Kidney tubule cell (primary cell): ENCODE measurements around the gene SERHL2.
"Not testable (repeated sequence)": the region's sequence is repeated elsewhere in the genome, so short reads cannot be mapped to it uniquely, and the experiment has no call there.

Source experiments
- DNase-seq: peaks from one replicate; pipeline ENCODE4 v3.0.0-alpha.2; 2018; ENCODE audit warnings: low spot score

The SERHL2 gene

DNA sequence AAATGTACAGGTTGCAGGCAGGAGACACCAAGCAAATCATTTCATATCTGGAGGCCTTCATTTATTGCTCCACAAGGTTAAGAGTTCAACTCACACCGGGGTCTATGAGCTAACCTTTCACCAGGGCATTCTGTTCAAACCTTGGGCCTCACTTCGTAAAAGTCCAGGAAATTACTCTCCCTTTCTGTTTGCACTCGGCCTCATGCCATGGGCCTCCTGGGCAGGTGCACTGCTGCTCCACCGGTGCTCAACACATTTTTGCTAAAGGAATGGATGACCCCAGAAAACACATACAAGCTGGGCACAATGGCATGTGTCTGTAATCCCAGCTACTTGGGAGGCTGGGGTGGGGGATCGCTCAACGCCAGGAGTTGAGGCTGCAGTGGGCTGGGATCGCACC, 17.6 kb upstream of the SERHL2 start:
- DNase-seq, result no peak

DNA sequence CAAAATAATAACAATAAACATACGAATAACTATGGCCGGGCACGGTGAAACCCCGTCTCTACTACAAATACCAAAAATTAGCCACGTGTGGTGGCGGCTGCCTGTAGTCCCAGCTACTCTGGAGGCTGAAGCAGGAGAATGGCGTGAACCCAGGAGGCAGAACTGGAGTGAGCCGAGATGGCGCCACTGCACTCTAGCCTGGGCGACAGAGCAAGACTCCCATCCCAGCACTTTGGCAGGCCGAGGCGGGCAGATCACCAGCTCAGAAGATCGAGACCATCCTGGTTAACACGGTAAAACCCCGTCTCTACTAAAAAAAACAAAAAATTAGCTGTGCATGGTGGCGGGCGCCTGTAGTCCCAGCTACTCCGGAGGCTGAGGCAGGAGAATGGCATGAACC, 17.1 kb upstream of the SERHL2 start:
- not testable (repeated sequence) for DNase-seq

DNA sequence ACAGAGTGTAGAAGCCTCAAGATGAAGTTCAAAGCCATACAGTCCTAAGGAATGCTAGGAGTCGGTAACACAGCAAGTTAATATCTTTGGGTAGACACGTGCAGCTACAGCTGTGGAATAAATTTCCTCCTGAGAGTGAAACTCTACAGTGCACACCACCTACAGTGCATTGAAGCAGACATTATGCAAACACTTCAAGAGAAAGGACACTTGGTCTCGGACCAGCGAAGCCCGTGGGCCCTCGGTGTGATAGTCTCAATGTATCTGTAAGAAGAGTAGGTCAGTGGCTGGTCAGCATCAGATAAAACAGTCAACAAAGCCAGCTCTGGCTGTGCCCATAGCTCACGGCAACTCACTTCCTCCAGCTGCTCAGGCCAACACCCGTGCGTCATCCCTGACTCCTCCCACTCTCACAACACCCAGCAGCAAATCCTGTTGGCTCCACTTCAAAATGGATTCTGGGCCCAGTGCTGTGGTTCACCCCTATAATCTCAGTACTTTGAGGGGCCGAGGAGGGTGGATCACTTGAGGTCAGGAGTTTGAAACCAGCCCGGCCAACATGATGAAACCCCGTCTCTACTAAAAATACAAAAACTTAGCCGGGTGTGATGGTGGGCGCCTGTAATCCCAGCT, 16.4 kb upstream of the SERHL2 start:
- not testable (repeated sequence) for DNase-seq

DNA sequence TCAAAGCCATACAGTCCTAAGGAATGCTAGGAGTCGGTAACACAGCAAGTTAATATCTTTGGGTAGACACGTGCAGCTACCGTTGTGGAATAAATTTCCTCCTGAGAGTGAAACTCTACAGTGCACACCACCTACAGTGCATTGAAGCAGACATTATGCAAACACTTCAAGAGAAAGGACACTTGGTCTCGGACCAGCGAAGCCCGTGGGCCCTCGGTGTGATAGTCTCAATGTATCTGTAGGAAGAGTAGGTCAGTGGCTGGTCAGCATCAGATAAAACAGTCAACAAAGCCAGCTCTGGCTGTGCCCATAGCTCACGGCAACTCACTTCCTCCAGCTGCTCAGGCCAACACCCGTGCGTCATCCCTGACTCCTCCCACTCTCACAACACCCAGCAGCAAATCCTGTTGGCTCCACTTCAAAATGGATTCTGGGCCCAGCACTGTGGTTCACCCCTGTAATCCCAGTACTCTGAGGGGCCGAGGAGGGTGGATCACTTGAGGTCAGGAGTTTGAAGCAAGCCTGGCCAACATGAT, 14.5 kb upstream of the SERHL2 start:
- DNase-seq, result not testable (repeated sequence)

DNA sequence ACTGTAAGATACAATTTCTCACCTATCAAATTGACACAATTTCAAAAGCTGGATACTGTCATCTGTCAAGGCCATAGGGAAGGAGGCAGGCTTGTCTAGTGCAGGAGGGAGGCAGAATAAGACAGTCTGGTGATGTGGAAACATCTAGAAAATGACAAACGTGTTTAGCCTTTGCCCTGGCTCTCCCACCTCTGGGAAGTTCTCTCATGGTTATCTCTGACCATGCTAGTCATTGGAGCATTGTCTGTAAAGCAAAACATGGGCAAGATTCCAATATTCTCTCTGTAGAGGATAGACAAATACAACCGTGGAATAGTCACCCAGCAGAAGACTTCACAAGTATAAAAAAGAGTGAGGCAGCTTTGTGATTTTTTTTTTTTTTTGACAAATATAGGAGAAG, 9.1 kb upstream of the SERHL2 start:
- DNase-seq, result peak; percentile 44

DNA sequence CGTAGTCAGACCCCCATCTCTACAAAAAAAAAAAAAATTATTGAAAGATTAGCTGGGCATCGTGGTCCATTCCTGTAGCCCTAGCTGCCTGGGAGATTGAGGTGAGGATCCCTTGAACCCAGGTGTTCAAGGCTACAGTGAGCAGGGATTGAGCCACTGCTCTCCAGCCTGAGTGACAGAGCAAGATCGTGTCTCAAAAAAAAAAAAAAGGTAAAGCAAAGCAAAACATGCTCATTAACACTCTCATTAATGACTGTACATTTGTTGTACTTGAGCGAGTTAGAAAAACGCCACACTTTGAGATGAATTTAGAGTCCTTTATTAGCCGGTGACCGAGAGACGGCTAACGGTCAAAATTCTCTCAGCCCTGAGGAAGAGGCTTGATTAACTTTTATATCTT, 6.2 kb upstream of the SERHL2 start:
- DNase-seq, result no peak

DNA sequence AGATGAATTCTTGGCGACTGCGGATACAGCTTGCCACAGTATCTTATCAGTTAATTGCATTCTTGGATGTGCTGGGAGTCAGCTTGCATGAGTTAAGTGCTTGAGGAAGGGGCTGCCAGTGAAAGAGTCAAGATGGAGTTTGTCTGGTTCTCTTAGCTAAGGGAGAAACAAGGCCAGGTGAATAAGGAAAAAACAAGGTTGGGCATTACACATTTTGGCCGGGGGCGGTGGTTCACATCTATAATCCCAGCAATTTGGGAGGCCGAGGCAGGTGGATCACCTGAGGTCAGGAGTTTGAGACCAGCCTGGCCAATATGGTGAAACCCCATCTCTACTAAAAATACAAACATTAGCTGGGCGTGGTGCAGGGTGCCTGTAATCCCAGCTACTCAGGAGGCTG, 5.6 kb upstream of the SERHL2 start:
- DNase-seq, result not testable (repeated sequence)

DNA sequence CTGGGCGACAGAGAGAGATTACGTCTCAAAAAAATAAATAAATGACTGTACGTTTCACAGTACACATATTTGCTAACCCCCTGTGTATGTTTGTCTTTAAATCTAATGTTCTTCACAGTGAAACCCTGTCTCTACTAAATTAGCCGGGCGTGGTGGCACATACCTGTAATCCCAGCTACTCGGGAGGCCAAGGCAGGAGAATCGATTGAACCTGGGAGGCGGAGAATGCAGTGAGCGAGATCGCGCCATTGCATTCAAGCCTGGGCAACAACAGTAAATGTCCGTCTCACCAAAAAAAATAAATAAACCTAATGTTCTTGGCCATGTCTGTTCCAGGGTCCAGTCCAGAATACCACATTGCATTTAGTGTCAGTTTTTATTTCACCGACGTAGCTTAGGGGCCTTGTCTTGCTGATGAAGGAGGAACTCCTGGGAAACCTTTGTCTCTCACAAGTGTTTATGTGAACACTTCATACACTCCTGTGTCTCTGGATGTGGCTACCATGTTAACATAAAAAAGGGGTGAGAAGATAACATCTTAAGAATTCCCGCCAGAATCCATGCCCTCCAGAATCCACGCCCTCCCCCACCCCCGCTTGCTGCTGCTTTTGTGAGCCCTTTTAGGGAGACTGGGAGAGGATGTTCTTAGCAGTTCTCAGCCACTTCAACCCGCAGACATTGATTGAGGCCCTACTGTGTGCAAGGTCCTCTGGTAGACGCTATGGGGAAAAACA, 5.0 kb upstream of the SERHL2 start:
- DNase-seq, result no peak

DNA sequence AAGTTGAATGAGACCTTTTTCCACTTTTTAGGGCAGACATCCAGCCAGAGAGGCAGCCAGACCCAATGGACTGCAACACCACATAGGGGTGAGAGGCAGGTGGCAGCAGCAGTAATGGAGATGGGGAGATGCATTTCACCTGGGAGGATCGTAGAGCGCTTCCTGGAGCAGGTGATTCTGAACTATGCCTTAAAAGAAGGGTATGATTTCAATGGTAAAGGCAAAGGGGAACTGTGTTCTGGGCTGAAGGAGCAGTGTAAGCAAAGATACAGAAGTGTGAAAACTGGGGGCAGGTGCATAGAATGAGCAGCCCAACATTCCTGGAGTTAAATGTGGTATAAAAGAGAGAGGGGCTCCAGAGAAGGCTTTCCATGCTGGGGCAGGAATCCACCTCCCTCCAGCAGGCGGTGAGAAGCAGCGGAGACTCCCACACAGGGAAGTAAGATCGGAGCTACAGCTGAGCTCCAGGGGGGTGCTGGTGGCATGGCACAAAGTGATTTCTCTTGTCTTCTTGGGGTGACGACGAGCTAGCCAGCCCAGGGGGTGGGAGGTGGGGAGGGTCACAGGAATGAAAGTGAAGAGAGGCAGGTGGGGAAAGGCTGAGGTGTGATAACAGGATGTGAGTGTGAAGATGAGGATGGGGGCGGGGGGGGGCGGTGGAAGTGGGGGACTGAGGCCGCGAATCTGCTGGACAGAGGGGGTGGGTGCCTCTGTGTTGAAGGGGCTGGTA, 4.3 kb upstream of the SERHL2 start:
- DNase-seq, result no peak

DNA sequence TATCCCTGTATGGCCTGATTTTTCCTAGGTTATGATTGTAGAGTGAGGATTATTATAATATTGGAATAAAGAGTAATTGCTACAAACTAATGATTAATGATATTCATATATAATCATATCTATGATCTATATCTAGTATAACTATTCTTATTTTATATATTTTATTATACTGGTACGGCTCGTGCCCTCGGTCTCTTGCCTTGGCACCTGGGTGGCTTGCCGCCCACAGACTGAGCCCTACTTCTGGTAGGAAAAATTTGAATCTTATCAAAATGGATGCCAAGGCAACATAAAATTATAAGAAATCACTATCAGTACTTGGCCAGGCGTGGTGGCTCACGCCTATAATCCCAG, 1.5 kb upstream of the SERHL2 start:
- DNase-seq, result not testable (repeated sequence)

DNA sequence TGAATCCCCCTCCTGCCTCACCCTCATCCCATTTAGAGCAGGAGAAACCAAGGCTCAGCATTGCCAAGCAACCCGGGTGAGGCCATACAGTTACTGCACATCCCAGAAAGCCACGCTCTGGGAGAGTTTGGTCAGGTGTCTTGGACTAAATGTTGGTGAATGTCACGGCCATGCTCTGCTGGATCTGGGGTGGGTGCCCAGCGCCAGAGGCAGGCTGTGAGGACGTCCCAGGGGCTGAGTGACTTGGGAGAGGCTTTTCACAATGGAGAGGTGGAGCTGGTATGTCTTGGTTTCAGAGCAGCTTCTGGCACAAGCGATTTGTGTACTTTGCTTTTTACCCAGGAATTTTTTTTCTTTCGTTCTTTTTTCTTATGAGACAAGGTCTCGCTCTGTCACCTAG, 6.6 kb downstream of the SERHL2 start:
- peak; percentile 17 for DNase-seq

DNA sequence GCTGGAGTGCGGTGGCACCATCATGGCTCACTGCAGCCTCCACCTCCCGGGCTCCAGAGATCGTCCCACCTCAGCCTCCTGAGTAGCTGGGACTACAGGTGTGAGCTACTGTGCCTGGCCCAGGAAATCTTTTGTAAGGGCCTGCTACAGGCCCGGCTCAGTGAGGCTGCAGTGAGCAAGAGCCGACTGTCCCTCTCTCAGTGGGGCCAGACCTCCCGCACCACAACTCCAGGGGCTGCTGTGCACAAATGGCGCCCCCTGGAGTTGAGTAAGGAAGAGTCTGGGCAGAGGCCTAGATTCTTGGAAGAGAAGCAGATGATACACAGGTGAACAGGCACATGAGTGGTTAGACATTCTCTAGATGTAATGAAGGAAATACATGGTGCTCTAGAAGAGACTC, 7.0 kb downstream of the SERHL2 start:
- DNase-seq, result peak; percentile 42

DNA sequence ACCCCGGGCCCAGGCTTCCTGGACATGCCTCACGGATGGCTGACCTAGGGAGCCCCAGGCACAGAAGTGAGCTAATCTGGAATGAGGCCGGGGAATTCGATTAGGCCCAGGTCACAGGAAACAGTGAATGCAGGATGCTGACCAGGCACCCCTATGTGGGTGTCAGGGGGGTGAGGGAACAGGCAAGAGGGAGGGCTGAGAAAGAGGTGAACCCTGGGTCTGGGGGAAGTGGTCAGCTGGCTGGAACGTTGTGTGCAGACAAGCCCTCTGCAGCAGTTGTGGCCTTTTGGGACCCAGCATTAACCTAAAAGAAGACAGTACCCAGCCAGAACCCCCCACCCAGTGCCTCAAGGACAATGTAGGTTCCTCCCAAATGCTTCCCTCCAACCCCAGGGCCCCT, 8.1 kb downstream of the SERHL2 start:
- no peak for DNase-seq

DNA sequence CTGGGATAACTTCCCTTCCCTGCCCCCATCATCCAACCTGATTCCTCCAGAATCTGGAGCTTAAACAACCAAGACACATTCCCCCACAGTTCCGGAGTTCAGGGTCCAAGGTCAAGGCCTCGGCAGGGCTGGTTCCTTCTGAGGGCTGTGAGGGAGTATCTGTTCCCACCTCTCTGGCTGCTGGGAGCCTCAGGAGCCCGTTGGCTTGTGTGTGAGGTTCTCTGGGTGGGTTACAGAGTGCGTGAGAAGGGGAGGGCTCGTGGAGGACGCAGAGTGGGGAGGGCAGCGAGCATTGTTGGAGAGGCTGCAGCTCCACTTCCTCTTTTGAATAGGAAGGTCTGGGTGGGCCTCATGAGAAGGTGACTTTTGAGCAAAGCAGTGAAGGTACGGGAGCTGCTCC, 8.5 kb downstream of the SERHL2 start:
- DNase-seq, result no peak

DNA sequence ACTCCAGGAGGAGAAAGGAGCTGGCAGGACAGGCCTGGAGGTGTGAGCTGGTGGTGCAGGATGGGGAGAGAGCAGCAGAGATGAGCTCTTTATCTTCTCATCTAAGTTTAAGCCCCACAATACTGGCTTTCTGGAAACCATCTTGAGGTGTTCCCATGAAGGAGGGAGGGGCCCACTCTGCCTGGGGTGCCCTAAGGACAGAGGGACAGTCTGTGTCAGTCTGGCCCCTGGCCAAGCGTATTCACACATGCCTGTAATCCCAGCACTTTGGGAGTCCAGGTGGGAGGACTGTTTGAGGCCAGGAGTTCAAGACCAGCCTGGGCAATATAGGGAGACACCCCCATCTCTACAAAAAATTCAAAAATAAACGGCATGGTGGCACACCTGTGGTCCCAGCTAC, 8.9 kb downstream of the SERHL2 start:
- no peak for DNase-seq

DNA sequence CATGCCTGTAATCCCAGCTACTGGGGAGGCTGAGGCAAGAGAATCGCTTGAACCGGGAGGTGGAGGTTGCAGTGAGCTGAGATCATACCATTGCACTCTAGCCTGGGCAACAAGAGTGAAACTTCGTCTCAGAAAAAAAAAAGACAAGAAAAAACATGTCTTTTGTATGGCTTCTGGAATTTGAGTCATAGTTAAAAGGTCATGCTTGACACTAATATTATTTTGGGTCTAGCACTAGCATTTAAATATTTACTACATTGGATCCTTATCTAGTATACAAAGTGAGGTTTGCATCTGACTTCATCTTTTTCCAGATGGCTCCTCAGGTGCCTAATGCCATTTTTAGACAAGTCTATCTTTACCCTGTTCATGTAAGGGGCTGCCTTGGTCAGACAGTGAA, 10.2 kb downstream of the SERHL2 start:
- not testable (repeated sequence) for DNase-seq

DNA sequence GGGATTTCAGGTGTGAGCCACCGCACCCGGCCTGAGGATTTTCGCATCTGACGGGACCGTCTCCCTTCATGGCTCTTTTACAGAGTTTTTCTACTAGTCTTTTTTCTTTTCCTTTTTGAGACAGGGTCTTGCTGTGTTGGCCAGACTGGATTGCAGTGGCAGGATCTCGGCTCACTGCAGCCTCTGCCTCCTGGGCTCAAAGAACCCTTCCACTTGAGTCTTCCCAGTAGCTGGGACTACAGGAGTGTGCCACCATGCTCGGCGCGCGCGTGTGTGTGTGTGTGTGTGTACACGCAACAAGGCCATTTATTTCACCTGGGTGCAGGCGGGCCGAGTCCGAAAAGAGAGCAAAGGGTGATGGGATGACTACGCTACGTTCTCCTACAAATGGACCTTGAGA, 10.9 kb downstream of the SERHL2 start:
- DNase-seq, result no peak

DNA sequence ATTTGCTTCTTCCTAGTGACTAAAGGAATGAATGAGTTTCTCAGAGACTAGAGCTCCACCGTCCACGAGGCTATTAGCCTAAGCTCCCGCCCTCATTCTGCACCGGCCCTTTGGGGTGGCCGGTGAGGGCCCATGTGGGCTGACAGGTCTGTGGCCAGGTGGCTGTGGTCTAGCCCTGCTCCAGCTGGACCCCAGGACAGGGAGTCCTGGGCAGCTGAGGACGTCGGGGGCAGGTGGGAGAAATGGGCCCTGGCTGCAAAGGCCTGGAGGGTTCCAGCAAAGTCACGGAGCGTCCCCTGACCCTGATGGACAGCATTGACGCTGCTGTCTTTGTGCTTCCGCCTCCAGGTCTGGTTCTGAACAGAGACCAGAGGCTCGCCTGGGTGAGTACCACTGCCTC, 12.2 kb downstream of the SERHL2 start:
- DNase-seq, result no peak

DNA sequence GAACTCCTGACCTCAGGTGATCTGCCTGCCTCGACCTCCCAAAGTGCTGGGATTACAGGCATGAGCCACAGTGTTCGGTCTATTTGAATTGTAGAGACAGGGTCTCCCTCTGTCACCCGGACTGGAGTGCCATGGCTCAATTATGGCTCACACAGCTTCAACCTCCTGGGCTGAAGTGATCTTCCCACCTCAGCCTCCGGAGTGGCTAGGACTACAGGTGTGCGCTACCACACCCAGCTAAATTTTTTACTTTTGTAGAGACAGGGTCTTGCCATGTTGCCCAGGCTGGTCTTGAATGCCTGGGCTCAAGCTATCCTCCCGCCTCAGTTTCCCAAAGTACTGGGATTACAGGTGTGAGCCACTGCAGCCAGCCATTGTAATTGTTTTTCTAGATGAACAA, 14.2 kb downstream of the SERHL2 start:
- DNase-seq, result not testable (repeated sequence)

DNA sequence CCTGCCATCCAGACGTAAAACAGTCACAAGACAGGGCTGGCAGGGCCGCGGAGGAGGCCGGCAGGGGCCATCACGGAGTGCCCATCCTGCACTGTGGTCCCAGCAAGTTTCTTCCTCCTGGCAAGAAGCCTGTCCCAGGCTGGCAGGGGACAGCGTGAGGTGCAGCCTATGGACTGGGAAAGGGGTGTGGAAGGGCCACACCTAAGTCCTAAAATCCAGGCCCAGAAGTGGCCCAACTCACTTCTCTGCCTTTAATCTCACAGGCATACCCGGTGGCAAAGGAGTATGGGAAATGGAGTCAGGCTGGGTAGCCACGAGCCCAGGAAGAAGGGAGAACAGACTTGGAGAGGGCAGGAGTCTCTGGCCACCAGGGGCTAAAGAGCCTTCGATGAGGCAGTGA, 16.8 kb downstream of the SERHL2 start:
- DNase-seq, result not testable (repeated sequence)

DNA sequence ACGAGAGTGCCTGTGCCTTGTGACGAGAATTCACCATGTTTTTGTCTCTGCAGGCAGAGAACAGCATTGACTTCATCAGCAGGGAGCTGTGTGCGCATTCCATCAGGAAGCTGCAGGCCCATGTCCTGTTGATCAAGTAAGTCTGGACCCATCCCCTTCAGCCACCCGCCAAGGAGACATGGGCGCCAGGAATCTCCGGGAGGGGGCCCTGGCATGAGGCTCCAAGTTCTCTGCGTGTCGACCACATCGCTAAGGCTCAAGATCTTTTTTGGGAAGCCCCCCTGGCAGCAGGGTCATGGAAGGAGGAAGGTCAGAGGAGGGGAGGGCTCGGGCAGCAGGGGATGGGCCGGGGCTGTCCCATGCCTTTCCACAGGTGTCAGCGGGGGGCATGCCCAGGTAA, 17.3 kb downstream of the SERHL2 start:
- not testable (repeated sequence) for DNase-seq

DNA sequence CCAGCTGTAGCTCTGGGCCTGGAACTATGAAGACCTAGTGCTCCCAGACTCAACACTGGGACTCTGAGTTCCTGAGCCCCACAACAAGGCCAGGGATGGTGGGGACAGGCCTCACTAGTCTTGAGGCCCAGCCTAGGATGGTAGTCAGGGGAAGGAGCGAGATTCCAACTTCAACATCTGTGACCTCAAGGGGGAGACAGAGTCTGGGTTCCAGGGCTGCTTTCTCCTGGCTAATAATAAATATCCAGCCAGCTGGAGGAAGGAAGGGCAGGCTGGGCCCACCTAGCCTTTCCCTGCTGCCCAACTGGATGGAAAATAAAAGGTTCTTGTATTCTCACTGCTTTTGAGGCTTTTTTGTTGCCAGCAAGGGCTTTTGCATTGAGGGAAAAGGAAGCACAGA, 20.3 kb downstream of the SERHL2 start:
- DNase-seq, result not testable (repeated sequence)

DNA sequence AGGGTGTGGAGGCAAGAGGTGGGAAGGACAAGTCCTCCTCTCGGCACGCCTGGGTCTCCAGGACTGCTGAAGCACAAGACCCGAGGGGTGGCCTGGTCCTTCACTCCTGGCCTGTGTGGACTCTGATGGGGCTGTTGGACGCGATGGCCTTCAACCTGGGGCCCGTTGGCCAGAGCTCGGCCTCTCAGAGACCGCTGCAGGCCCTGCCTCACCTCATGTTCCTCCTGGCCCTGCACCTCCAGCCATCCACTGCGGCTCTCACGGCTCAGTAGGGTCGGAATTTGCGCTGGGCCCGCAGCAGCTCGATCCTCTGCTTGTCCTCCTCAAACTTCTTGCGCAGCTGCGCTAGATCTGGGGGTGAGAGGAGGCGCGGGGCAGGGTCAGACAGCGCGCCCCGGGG, 20.7 kb downstream of the SERHL2 start:
- not testable (repeated sequence) for DNase-seq
